ENCODE data around the gene NAA50.
A peak's percentile ranks its signal among the peaks of the same experiment; 100 is the strongest.

The NAA50 gene

GRCh38 chr3:113707835-113708234 is 38.2 kb downstream of the NAA50 start:
- no peak for TF ChIP-seq CTCF (IDR thresholded peaks at IDR 0.05; ENCODE audit: control insufficient read depth, extremely low read depth, insufficient read depth)
- DNase-seq (ENCODE audit: low read depth) = no peak

GRCh38 chr3:113698956-113699355 is 47.1 kb downstream of the NAA50 start:
- H3K4me3 ChIP-seq (ENCODE audit: low read depth, low read length) = no peak overlapping the region
- no peak for TF ChIP-seq CTCF (IDR thresholded peaks at IDR 0.05; ENCODE audit: control insufficient read depth, extremely low read depth, insufficient read depth)
- no peak for DNase-seq (ENCODE audit: low read depth)

More at GRCh38 chr3:113707835-113708234, 38.2 kb downstream of the NAA50 start:
- no peak overlapping the region for H3K4me3 ChIP-seq (ENCODE audit: low read depth, low read length)

GRCh38 chr3:113698213-113698742 is 47.8 kb downstream of the NAA50 start:
- TF ChIP-seq CTCF (IDR thresholded peaks at IDR 0.05; ENCODE audit: control insufficient read depth, extremely low read depth, insufficient read depth) = no peak
- DNase-seq (ENCODE audit: low read depth) = no peak
- peak overlapping the region; percentile 71 for H3K4me3 ChIP-seq (ENCODE audit: low read depth, low read length)

- no peak for TF ChIP-seq CTCF (IDR thresholded peaks at IDR 0.05; ENCODE audit: control insufficient read depth, extremely low read depth, insufficient read depth)
- DNase-seq (ENCODE audit: low read depth) = no peak
- H3K4me3 ChIP-seq (ENCODE audit: low read depth, low read length) = peak overlapping the region; percentile 71
These were observed 48.5 kb downstream of the NAA50 start for GRCh38 chr3:113697500-113698090.

- DNase-seq (ENCODE audit: low read depth) = peak; percentile 97
- TF ChIP-seq CTCF (IDR thresholded peaks at IDR 0.05; ENCODE audit: control insufficient read depth, extremely low read depth, insufficient read depth) = peak; percentile 8; the same call in 1 of the 2 replicates
- H3K4me3 ChIP-seq (ENCODE audit: low read depth, low read length) = peak overlapping the region; percentile 79
These were observed 49.2 kb downstream of the NAA50 start for GRCh38 chr3:113696658-113697499.

DNA sequence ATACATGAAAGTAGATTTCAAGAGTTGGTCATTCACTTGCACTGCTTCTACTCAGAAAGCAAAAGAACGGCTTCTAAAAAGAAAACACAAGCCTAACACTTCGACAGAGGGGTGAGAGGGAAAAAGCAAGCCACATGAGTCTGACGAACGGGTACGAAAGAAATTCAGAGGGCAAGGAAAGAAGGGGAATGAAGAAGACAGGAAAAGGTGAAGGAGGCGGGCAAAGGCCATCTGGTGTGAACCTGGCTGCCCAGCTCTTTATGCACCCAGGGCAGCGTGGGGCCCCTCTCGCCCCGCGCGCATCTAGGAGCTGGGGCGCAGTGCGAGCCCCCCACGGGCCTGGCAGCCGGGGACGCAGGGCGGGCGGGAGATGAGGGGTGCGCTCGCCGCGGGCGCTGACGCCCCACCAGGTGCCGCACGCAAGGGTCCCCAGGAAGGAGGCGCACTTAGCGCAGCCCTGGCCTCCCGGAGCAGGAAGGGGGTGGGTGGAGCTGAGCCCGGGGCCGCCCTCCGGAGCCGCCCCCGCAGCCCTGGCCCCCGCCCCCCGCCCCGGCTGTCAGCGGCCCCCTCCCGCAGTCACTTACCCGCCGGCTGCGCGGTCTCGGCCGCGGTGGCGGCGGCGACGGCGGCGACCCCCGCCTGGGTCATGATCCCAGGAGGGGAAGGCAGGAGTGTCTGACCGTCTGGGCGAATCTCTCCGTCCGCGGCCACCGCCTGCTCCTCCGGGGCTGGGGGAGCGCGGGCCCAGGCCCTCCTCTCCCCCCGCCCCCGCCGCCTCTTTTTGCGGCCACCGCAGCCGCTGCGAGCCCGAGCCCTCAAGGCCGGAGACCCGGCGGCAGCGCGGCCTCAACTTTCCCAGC is 50.0 kb downstream of the NAA50 start, which contains the start of gene USF3:
Gene USF3 (minus strand): TSS at position 857 of the 860 bp plus-strand sequence. CDS start 21,764 bp downstream, outside the sequence.
- DNase-seq (ENCODE audit: low read depth) = no peak
- H3K4me3 ChIP-seq (ENCODE audit: low read depth, low read length) = peak within 1 kb of the TSS; percentile 79
- no peak for TF ChIP-seq CTCF (IDR thresholded peaks at IDR 0.05; ENCODE audit: control insufficient read depth, extremely low read depth, insufficient read depth)

Measured in LNCaP clone FGC (cell line).